HEK293 (cell line): ENCODE measurements around the gene DLK1.

Source experiments
- CTCF ChIA-PET: fragments of 350-600 bp; formaldehyde crosslinking; extraction: SDS; loops from one replicate; lab custom pipeline; 2021; ENCODE audit warnings: antibody characterized with exemption; lab: Yijun Ruan, JAX
- POLR2A ChIA-PET: fragments of 300-600 bp; formaldehyde crosslinking; extraction: SDS; loops from one replicate; lab custom pipeline; 2020; ENCODE audit warnings: antibody characterized with exemption, inconsistent platforms; lab: Yijun Ruan, JAX
- H3K27ac ChIP-seq: fragments of 200-500 bp; sonication (Bioruptor generic); 2 replicates; pipeline ENCODE4 v1.5.1; 2014; ENCODE audit warnings: low read depth, low read length, control low read depth, inconsistent platforms; ENCODE audit errors: extremely low read depth
- H3K36me3 ChIP-seq, 2 experiments: fragments of 200-500 bp in 1 of 2; sonication (Bioruptor generic) in 1 of 2; 1 replicate in 1 of 2; 2 replicates in 1 of 2; pipeline ENCODE4 v1.5.1; 2014 to 2017; ENCODE audit warnings: inconsistent platforms in 2 of 2, low read length in 2 of 2; ENCODE audit not compliant: control insufficient read depth in 2 of 2, insufficient read depth in 1 of 2
- H3K4me1 ChIP-seq: fragments of 200-500 bp; sonication (Bioruptor generic); 2 replicates; pipeline ENCODE4 v1.5.1; 2014; ENCODE audit warnings: mild to moderate bottlenecking, low read length, inconsistent platforms; ENCODE audit not compliant: control insufficient read depth, insufficient read depth
- H3K4me3 ChIP-seq: 2 replicates; pipeline ENCODE4 v1.5.1; 2011; ENCODE audit warnings: low read depth, mild to moderate bottlenecking, control low read depth, low read length, moderate library complexity
- H3K9me3 ChIP-seq: fragments of 200-500 bp; sonication (Bioruptor generic); 2 replicates; pipeline ENCODE4 v1.5.1; 2014; ENCODE audit warnings: low read depth, low read length, inconsistent platforms; ENCODE audit not compliant: control insufficient read depth, insufficient read depth
- GLI2 ChIP-seq: fragments of 450-650 bp; formaldehyde crosslinking; IDR thresholded peaks from 2 replicates; pipeline ENCODE4; 2017; ENCODE audit warnings: missing biosample characterization, missing genetic modification characterization, low read depth, borderline replicate concordance
- SP3 ChIP-seq: fragments of 450-650 bp; formaldehyde crosslinking; IDR thresholded peaks from 2 replicates; pipeline ENCODE4 v1.5.1; 2016; ENCODE audit warnings: missing biosample characterization, missing genetic modification characterization
- ZBTB1 ChIP-seq: fragments of 450-650 bp; formaldehyde crosslinking; IDR thresholded peaks from 2 replicates; pipeline ENCODE4 v1.5.1; 2016; ENCODE audit warnings: missing biosample characterization, missing genetic modification characterization
- ZEB2 ChIP-seq: fragments of 450-650 bp; formaldehyde crosslinking; IDR thresholded peaks from 2 replicates; pipeline ENCODE4 v1.5.1; 2016; ENCODE audit warnings: missing biosample characterization, missing genetic modification characterization
- ZFP41 ChIP-seq: fragments of 450-650 bp; formaldehyde crosslinking; IDR thresholded peaks from 2 replicates; pipeline ENCODE4 v1.5.1; 2016; ENCODE audit warnings: missing biosample characterization, missing genetic modification characterization, borderline replicate concordance
- ZNF132 ChIP-seq: fragments of 450-650 bp; formaldehyde crosslinking; IDR thresholded peaks from 2 replicates; pipeline ENCODE4 v1.5.1; 2017; ENCODE audit warnings: missing biosample characterization, missing genetic modification characterization, borderline replicate concordance
- ZNF175 ChIP-seq: fragments of 450-650 bp; formaldehyde crosslinking; IDR thresholded peaks from 2 replicates; pipeline ENCODE4 v1.5.1; 2016; ENCODE audit warnings: missing biosample characterization, missing genetic modification characterization
- ZNF19 ChIP-seq: fragments of 450-650 bp; formaldehyde crosslinking; IDR thresholded peaks from 2 replicates; pipeline ENCODE4; 2016; ENCODE audit warnings: missing biosample characterization, missing genetic modification characterization, low read depth
- ZNF223 ChIP-seq: fragments of 450-650 bp; formaldehyde crosslinking; IDR thresholded peaks from 2 replicates; pipeline ENCODE4 v1.5.1; 2016; ENCODE audit warnings: missing biosample characterization, missing genetic modification characterization
- ZNF23 ChIP-seq: fragments of 450-650 bp; formaldehyde crosslinking; IDR thresholded peaks from 2 replicates; pipeline ENCODE4 v1.5.1; 2016; ENCODE audit warnings: missing biosample characterization, missing genetic modification characterization, borderline replicate concordance
- ZNF37A ChIP-seq: fragments of 450-650 bp; IDR thresholded peaks from 2 replicates; pipeline ENCODE4 v1.5.1; 2018; ENCODE audit warnings: missing biosample characterization, missing genetic modification characterization
- ZNF391 ChIP-seq: fragments of 450-650 bp; formaldehyde crosslinking; IDR thresholded peaks from 2 replicates; pipeline ENCODE4 v1.5.1; 2016; ENCODE audit warnings: low read depth, missing biosample characterization, missing genetic modification characterization, borderline replicate concordance
- ZNF514 ChIP-seq: fragments of 450-650 bp; formaldehyde crosslinking; IDR thresholded peaks from 2 replicates; pipeline ENCODE4 v1.5.1; 2016; ENCODE audit warnings: missing biosample characterization, missing genetic modification characterization
- ZNF530 ChIP-seq: fragments of 450-650 bp; formaldehyde crosslinking; IDR thresholded peaks from 2 replicates; pipeline ENCODE4 v1.5.1; 2016; ENCODE audit warnings: low read depth, missing biosample characterization, missing genetic modification characterization
- ZNF558 ChIP-seq: fragments of 450-650 bp; formaldehyde crosslinking; IDR thresholded peaks from 2 replicates; pipeline ENCODE4 v1.5.1; 2016; ENCODE audit warnings: missing biosample characterization, missing genetic modification characterization
- ZNF560 ChIP-seq: fragments of 450-650 bp; formaldehyde crosslinking; IDR thresholded peaks from 2 replicates; pipeline ENCODE4 v1.5.1; 2017; ENCODE audit warnings: missing biosample characterization, missing genetic modification characterization, borderline replicate concordance
- ZNF621 ChIP-seq: fragments of 450-650 bp; formaldehyde crosslinking; IDR thresholded peaks from 2 replicates; pipeline ENCODE4 v1.5.1; 2017; ENCODE audit warnings: missing biosample characterization, missing genetic modification characterization
- ZNF747 ChIP-seq: fragments of 450-650 bp; formaldehyde crosslinking; IDR thresholded peaks from 2 replicates; pipeline ENCODE4 v1.5.1; 2016; ENCODE audit warnings: missing biosample characterization, missing genetic modification characterization
- ZXDB ChIP-seq: fragments of 450-650 bp; formaldehyde crosslinking; IDR thresholded peaks from 2 replicates; pipeline ENCODE4 v1.5.1; 2016; ENCODE audit warnings: missing biosample characterization, missing genetic modification characterization
- TF ChIP-seq, protein P1 (sequence below): fragments of 450-650 bp; formaldehyde crosslinking; IDR thresholded peaks from 2 replicates; pipeline ENCODE4 v1.5.1; 2016; ENCODE audit warnings: missing biosample characterization, missing genetic modification characterization
- TF ChIP-seq, protein P2 (sequence below): fragments of 450-650 bp; formaldehyde crosslinking; IDR thresholded peaks from 2 replicates; pipeline ENCODE4 v1.5.1; 2017; ENCODE audit warnings: missing biosample characterization, missing genetic modification characterization
- TF ChIP-seq, protein P3 (sequence below): fragments of 450-650 bp; formaldehyde crosslinking; conservative IDR thresholded peaks from 2 replicates; pipeline ENCODE4 v1.5.1; 2016; ENCODE audit warnings: low read depth, missing biosample characterization, missing genetic modification characterization

The DLK1 gene

DNA sequence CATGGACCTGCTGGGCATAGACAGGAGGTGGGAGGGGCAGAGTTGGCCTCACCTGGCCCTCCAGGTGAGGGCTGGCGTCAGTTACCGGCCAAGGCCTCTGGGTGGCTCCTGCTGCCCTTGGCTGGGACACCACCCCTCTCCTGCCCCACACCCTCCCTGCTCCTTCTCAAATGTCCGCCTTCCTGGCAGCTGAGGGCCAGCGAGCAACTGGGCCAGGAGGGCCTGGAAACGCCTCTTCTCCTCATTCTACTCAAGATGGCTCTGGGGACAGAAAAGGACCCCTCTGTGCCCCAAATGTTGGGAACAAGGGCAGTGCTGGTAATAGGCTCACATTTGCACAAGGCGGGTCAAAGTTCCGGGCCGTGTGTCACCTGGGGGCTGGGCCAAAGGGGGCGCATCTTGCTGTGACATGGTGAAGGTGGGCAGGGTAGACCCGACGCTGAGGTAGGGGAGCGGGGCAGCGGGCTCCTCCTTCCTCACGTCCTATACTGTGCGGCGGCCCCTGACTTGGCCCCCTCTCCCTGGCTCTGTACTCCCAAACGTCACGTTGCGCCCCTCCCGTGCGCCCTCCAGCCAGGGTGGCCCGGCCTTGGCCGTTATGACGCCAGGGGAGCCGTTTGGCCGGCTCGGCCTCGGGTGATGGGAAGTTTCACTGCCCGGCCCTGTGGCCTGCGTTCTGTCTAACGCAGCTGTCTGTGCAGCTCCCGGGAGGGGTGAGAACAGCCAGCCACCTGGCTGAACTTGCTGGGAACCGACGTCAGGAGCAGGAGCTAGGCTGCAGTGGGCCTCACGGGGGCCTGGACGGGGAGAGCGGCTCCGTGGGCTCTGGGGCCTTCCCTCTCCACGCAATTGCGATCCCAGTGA lies 18.0 kb upstream of the DLK1 start (continued):
- TF ChIP-seq, protein P1, sequence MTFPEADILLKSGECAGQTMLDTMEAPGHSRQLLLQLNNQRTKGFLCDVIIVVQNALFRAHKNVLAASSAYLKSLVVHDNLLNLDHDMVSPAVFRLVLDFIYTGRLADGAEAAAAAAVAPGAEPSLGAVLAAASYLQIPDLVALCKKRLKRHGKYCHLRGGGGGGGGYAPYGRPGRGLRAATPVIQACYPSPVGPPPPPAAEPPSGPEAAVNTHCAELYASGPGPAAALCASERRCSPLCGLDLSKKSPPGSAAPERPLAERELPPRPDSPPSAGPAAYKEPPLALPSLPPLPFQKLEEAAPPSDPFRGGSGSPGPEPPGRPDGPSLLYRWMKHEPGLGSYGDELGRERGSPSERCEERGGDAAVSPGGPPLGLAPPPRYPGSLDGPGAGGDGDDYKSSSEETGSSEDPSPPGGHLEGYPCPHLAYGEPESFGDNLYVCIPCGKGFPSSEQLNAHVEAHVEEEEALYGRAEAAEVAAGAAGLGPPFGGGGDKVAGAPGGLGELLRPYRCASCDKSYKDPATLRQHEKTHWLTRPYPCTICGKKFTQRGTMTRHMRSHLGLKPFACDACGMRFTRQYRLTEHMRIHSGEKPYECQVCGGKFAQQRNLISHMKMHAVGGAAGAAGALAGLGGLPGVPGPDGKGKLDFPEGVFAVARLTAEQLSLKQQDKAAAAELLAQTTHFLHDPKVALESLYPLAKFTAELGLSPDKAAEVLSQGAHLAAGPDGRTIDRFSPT (tag by site-specific recombination) = no peak
- TF ChIP-seq ZNF19 (tag by site-specific recombination) = no peak

DNA sequence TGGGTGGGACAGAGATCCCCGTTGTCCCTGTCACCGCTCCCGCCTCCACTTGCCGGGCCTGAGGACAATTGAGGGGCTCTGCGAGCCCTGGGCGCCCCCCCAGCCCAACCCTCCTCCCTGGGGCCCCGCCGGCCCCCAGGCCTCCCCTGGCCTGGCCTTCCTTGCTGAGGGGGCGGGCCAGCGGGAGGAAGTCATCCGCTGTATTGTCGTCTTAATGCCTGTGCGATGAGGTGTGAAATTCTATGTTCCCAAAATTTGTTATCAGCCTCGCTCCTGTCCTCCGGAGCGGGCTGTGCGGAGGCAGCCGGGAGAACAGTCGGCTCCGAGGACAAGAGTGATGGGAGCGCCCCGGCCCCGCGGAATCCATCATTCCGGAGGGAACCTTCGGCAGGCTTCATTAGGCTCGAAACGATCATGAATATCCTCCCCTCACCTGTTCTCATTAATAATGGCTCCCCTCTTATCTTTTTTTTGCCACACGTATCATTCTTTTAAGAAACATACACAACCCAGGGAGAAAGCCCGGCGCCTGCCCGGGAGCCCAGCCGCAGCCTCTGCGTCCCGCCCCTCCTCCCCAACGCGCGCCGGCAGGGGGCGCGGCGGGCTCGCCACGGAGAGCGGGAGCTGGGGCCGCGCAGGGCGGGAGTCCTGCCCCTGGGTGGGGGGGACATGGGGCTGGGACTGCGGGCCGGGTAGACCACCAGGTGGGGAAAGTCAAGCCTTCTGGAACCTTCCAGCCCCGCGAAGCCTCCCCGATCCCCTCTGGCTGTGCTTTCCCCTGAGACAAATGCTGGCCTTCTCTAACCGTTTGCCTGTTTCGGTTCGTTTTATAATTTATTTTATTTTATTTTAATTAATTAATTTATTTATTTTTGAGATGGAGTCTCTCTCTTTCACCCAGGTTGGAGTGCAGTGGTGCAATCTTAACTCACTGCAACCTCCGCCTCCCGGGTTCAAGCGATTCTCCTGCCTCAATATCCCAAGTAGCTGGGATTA lies 17.1 kb upstream of the DLK1 start:
- Histone ChIP-seq H3K9me3 (no peaks in the 10 kb centered on the region), H3K27ac (no peak overlapping the region), H3K4me3 (no peak overlapping the region), H3K4me1 (no peaks in the 10 kb centered on the region), H3K36me3 (no peaks in the 10 kb centered on the region)
- CTCF ChIA-PET = interaction anchor here (0.6 to 1.2 kb wide), 3 partner anchors 9 to 325 kb away, joined by 3 to 8 read pairs (median 3); no protein-coding TSS in a partner anchor
- POLR2A ChIA-PET = no interaction called here
- no peak for TF ChIP-seq ZXDB (tag by site-specific recombination)
- no peak for TF ChIP-seq ZNF37A (tag by site-specific recombination)
- no peak for TF ChIP-seq ZNF560 (tag by site-specific recombination)
- no peak for TF ChIP-seq ZNF223
- no peak for TF ChIP-seq ZNF514 (tag by site-specific recombination)
- no peak for TF ChIP-seq ZNF391 (tag by site-specific recombination)
- no peak for TF ChIP-seq ZEB2 (tag by site-specific recombination)
- no peak for TF ChIP-seq GLI2
- no peak for TF ChIP-seq ZBTB1
- no peak for TF ChIP-seq ZNF530 (tag by site-specific recombination)
- no peak for TF ChIP-seq ZNF23 (tag by site-specific recombination)
- no peak for TF ChIP-seq ZNF558 (tag by site-specific recombination)
- TF ChIP-seq, protein P2, sequence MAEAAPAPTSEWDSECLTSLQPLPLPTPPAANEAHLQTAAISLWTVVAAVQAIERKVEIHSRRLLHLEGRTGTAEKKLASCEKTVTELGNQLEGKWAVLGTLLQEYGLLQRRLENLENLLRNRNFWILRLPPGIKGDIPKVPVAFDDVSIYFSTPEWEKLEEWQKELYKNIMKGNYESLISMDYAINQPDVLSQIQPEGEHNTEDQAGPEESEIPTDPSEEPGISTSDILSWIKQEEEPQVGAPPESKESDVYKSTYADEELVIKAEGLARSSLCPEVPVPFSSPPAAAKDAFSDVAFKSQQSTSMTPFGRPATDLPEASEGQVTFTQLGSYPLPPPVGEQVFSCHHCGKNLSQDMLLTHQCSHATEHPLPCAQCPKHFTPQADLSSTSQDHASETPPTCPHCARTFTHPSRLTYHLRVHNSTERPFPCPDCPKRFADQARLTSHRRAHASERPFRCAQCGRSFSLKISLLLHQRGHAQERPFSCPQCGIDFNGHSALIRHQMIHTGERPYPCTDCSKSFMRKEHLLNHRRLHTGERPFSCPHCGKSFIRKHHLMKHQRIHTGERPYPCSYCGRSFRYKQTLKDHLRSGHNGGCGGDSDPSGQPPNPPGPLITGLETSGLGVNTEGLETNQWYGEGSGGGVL (tag by site-specific recombination) = no peak
- TF ChIP-seq ZNF621 (tag by site-specific recombination) = no peak
- TF ChIP-seq, protein P3, sequence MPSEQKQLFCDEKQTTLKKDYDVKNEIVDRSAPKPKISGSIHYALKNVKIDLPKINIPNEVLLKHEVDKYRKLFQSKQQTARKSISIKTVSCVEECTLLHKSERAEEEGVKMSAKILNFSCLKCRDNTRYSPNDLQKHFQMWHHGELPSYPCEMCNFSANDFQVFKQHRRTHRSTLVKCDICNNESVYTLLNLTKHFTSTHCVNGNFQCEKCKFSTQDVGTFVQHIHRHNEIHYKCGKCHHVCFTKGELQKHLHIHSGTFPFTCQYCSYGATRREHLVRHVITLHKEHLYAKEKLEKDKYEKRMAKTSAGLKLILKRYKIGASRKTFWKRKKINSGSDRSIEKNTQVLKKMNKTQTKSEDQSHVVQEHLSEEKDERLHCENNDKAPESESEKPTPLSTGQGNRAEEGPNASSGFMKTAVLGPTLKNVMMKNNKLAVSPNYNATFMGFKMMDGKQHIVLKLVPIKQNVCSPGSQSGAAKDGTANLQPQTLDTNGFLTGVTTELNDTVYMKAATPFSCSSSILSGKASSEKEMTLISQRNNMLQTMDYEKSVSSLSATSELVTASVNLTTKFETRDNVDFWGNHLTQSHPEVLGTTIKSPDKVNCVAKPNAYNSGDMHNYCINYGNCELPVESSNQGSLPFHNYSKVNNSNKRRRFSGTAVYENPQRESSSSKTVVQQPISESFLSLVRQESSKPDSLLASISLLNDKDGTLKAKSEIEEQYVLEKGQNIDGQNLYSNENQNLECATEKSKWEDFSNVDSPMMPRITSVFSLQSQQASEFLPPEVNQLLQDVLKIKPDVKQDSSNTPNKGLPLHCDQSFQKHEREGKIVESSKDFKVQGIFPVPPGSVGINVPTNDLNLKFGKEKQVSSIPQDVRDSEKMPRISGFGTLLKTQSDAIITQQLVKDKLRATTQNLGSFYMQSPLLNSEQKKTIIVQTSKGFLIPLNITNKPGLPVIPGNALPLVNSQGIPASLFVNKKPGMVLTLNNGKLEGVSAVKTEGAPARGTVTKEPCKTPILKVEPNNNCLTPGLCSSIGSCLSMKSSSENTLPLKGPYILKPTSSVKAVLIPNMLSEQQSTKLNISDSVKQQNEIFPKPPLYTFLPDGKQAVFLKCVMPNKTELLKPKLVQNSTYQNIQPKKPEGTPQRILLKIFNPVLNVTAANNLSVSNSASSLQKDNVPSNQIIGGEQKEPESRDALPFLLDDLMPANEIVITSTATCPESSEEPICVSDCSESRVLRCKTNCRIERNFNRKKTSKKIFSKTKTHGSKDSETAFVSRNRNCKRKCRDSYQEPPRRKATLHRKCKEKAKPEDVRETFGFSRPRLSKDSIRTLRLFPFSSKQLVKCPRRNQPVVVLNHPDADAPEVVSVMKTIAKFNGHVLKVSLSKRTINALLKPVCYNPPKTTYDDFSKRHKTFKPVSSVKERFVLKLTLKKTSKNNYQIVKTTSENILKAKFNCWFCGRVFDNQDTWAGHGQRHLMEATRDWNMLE (tag by site-specific recombination) = no peak
- no peak for TF ChIP-seq ZNF175 (tag by site-specific recombination)
- no peak for TF ChIP-seq SP3 (tag by site-specific recombination)
- no peak for TF ChIP-seq ZNF132 (tag by site-specific recombination)
- TF ChIP-seq ZFP41 (tag by site-specific recombination) = no peak
- TF ChIP-seq ZNF747 (tag by site-specific recombination) = no peak
